Muscle layer of colon (tissue), 2 donors: ENCODE measurements around the gene TMEM63C.
"Not testable (repeated sequence)": the region's sequence is repeated elsewhere in the genome, so short reads cannot be mapped to it uniquely, and the experiment has no call there.

Experiments used
- H3K27ac ChIP-seq: one replicate; pipeline ENCODE4 v1.7.0; 2013; ENCODE audit warnings: low read depth, mild to moderate bottlenecking, low read length, moderate library complexity
- H3K27me3 ChIP-seq, 2 donors: one replicate each; pipeline ENCODE4 v1.7.0; 2013; ENCODE audit warnings: low read length in 2 of 2, mild to moderate bottlenecking in 2 of 2; ENCODE audit not compliant: insufficient read depth in 2 of 2, control insufficient read depth in 1 of 2
- H3K36me3 ChIP-seq: one replicate; pipeline ENCODE4 v1.7.0; 2013; ENCODE audit warnings: mild to moderate bottlenecking, low read length; ENCODE audit not compliant: insufficient read depth
- H3K4me1 ChIP-seq: one replicate; pipeline ENCODE4 v1.7.0; 2013; ENCODE audit warnings: mild to moderate bottlenecking, low read length; ENCODE audit not compliant: insufficient read depth
- H3K4me3 ChIP-seq, 2 donors: one replicate each; pipeline ENCODE4 v1.7.0; 2013; ENCODE audit warnings: low read length in 2 of 2, low read depth in 1 of 2, mild to moderate bottlenecking in 1 of 2, moderate library complexity in 1 of 2
- H3K9ac ChIP-seq: one replicate; pipeline ENCODE4 v1.7.0; 2013; ENCODE audit warnings: low read length
- H3K9me3 ChIP-seq: one replicate; pipeline ENCODE4 v1.7.0; 2013; ENCODE audit warnings: mild to moderate bottlenecking, low read length
- donor health status: abdominal sarcoma.
- donor health status: Adenocarcinoma of cecum.

The TMEM63C gene

GRCh38 chr14:77158175-77158881, 23.3 kb upstream of the TMEM63C start:
- Histone ChIP-seq H3K36me3 (no peaks in the 10 kb centered on the region), H3K27me3 (no peaks in the 10 kb centered on the region), H3K27ac (no peak overlapping the region), H3K4me3 (peak overlapping the region in 1 of 2 donors; percentile 30), H3K9ac (no peak overlapping the region), H3K4me1 (peaks cover 14% of the 10 kb centered on the region), H3K9me3 (no peaks in the 10 kb centered on the region)

DNA sequence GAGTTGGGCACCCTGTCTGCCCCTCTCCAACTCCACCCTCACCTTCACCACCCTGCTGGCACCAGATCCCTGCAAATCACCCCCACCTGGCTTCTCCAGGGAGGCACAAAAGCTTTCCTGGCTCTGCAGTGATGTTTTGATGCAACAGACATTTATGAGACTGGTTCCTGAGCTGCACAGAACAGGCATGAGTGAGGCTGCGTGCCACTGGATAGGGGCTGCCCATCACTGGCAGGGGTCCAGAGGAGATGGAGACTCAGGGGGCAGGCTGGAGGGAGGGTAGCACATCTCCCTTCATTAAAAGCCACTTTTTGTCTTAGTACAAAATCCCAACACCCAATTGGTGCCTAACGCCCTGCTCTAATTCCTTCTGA, 22.7 kb upstream of the TMEM63C start:
- Histone ChIP-seq H3K9me3 (no peaks in the 10 kb centered on the region), H3K4me3 (peak overlapping the region in 1 of 2 donors; percentile 30), H3K27me3 (no peaks in the 10 kb centered on the region), H3K27ac (no peak overlapping the region), H3K4me1 (peaks cover 14% of the 10 kb centered on the region), H3K36me3 (no peaks in the 10 kb centered on the region), H3K9ac (no peak overlapping the region)

GRCh38 chr14:77161011-77161410, 20.6 kb upstream of the TMEM63C start:
- no peaks in the 10 kb centered on the region for H3K9me3 ChIP-seq
- no peak overlapping the region for H3K27ac ChIP-seq
- peaks cover 14% of the 10 kb centered on the region for H3K4me1 ChIP-seq
- no peak overlapping the region for H3K9ac ChIP-seq
- no peaks in the 10 kb centered on the region for H3K36me3 ChIP-seq
- no peak overlapping the region for H3K4me3 ChIP-seq
- no peaks in the 10 kb centered on the region for H3K27me3 ChIP-seq

GRCh38 chr14:77170045-77170444, 11.6 kb upstream of the TMEM63C start:
- Histone ChIP-seq H3K27me3 (no peaks in the 10 kb centered on the region), H3K9ac (no peak overlapping the region), H3K4me3 (no peak overlapping the region), H3K27ac (no peak overlapping the region), H3K9me3 (peaks cover 5% of the 10 kb centered on the region), H3K4me1 (no peaks in the 10 kb centered on the region), H3K36me3 (no peaks in the 10 kb centered on the region)

DNA sequence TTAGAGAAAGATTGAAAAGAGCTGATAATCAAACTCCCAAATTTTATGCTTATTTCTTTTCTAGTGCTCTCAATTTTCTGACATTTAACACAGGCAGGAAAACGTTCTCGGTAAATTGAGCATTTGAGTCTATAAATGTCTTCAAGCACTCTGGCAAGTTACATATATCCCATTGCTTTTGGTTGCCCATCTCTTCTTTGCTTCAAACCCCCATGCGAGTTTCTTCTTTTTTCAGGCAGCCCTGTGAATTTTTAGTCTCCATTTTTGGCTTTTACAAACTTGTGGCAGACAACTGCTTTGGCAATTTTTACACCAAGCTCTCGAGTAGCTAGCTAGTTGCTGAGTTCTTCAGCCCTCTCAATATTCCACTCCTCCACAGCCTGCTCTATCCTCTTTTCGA, 8.7 kb upstream of the TMEM63C start:
- H3K4me1 ChIP-seq, result no peaks in the 10 kb centered on the region
- no peak overlapping the region for H3K27ac ChIP-seq
- H3K9me3 ChIP-seq, result peaks cover 5% of the 10 kb centered on the region
- H3K4me3 ChIP-seq, result no peak overlapping the region
- no peak overlapping the region for H3K9ac ChIP-seq
- H3K27me3 ChIP-seq, result no peaks in the 10 kb centered on the region
- H3K36me3 ChIP-seq, result no peaks in the 10 kb centered on the region

- not testable (repeated sequence) for H3K4me1 ChIP-seq, H3K9ac ChIP-seq, H3K27me3 ChIP-seq, H3K4me3 ChIP-seq, H3K9me3 ChIP-seq, H3K36me3 ChIP-seq, H3K27ac ChIP-seq
Measured at GRCh38 chr14:77173911-77174617, 7.5 kb upstream of the TMEM63C start.

- Histone ChIP-seq H3K27me3 (peaks cover 0 to 3% of the 10 kb centered on the region in 2 donors), H3K4me3 (no peak overlapping the region), H3K9ac (no peak overlapping the region), H3K27ac (no peak overlapping the region), H3K9me3 (no peaks in the 10 kb centered on the region), H3K36me3 (no peaks in the 10 kb centered on the region), H3K4me1 (no peaks in the 10 kb centered on the region)
Measured at GRCh38 chr14:77175843-77176242, 5.8 kb upstream of the TMEM63C start.

GRCh38 chr14:77177702-77178101, 3.9 kb upstream of the TMEM63C start:
- Histone ChIP-seq H3K4me3 (no peak overlapping the region), H3K9ac (no peak overlapping the region), H3K4me1 (peaks cover 5% of the 10 kb centered on the region), H3K27ac (no peak overlapping the region), H3K27me3 (peaks cover 10 to 18% of the 10 kb centered on the region in 2 donors), H3K9me3 (no peaks in the 10 kb centered on the region), H3K36me3 (no peaks in the 10 kb centered on the region)

DNA sequence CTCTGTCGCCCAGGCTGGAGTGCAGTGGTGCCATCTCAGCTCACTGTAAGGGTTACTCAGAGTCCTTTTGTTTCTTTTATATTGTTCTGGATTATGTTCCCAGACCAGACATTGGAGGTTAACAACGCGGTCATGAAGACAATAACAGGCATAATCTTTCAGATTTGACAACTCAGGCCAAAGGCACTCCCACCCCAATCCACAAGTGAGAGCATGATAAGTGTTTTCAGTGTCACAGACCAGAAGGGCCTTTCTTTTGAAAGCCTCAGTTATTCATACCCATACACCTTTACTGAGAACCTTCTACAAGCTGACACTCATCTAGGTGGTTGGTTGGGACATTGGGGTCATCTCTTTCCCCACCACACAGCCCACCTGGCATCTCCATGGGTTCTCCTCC, 2.9 kb upstream of the TMEM63C start:
- Histone ChIP-seq H3K27ac (no peak overlapping the region), H3K9me3 (no peaks in the 10 kb centered on the region), H3K4me1 (peaks cover 5% of the 10 kb centered on the region), H3K27me3 (peaks cover 14 to 22% of the 10 kb centered on the region in 2 donors), H3K4me3 (no peak overlapping the region), H3K36me3 (no peaks in the 10 kb centered on the region), H3K9ac (no peak overlapping the region)

- no peak overlapping the region for H3K27ac ChIP-seq
- no peaks in the 10 kb centered on the region for H3K9me3 ChIP-seq
- peaks cover 15 to 22% of the 10 kb centered on the region in 2 donors for H3K27me3 ChIP-seq
- H3K36me3 ChIP-seq, result no peaks in the 10 kb centered on the region
- H3K4me1 ChIP-seq, result peaks cover 5% of the 10 kb centered on the region
- no peak overlapping the region for H3K4me3 ChIP-seq
- H3K9ac ChIP-seq, result no peak overlapping the region
Measured at GRCh38 chr14:77180726-77181602, 634 bp upstream of the TMEM63C start.

DNA sequence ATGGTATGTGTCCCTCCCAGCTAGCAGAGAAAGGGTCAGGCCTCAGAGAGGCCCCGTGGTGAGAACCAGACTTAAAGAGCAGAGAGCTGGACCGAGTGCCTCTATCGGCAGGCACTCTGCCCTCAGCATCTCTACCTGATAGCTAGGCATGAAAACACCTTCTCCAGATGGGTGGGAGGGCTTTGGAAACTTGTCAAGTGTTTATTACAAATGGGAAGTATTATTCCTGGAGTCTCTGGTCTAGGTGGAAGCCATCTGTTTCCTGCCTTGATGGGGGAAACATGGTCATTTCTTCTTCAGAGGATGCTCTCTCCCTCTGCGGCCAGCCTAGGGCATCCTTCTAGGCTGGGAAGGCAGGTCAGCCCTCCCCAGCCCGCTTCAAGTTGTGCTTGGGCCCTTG, 2.3 kb downstream of the TMEM63C start:
- Histone ChIP-seq H3K27ac (no peak overlapping the region), H3K9ac (no peak overlapping the region), H3K4me1 (peaks cover 5% of the 10 kb centered on the region), H3K9me3 (no peaks in the 10 kb centered on the region), H3K27me3 (peaks cover 15 to 22% of the 10 kb centered on the region in 2 donors), H3K4me3 (no peak overlapping the region), H3K36me3 (no peaks in the 10 kb centered on the region)
